Natural killer cell (primary cell): ENCODE measurements around the gene SELE. TPM values are rescaled to one million over a fixed set of nuclear protein-coding genes. Genes with fewer than 3 reads are reported as not detected.

ENCODE experiments used
- ATAC-seq, 3 donors: fragments of 150-1000 bp in 2 of 3; fragments of 200-7000 bp in 1 of 3; cut with Tn5 transposase; 1 replicate in 1 of 3; 2 replicates in 2 of 3; pipeline ENCODE4 v1.10.0; 2021; ENCODE audit warnings: mild to moderate bottlenecking in 2 of 3, moderate library complexity in 2 of 3
- DNase-seq, 2 donors: peaks; one replicate each; pipeline versions ENCODE4 v3.0.0 to v3.0.0-alpha.2; 2013 to 2021; ENCODE audit warnings: mixed read lengths in 1 of 2
- H3K27ac ChIP-seq: one replicate; pipeline ENCODE4 v1.5.1; 2013; ENCODE audit warnings: mild to moderate bottlenecking, low read length
- H3K27me3 ChIP-seq: one replicate; pipeline ENCODE4 v1.6.1; 2013; ENCODE audit warnings: low read length; ENCODE audit not compliant: control insufficient read depth, insufficient read depth
- H3K36me3 ChIP-seq: one replicate; pipeline ENCODE4 v1.6.1; 2013; ENCODE audit warnings: low read length; ENCODE audit not compliant: control insufficient read depth, insufficient read depth
- H3K4me1 ChIP-seq: one replicate; pipeline ENCODE4 v1.6.1; 2013; ENCODE audit warnings: low read length; ENCODE audit not compliant: control insufficient read depth, insufficient read depth
- H3K4me3 ChIP-seq: one replicate; pipeline ENCODE4 v1.5.1; 2013; ENCODE audit warnings: low read length
- H3K9me3 ChIP-seq: one replicate; pipeline ENCODE4 v1.6.1; 2013; ENCODE audit warnings: low read length; ENCODE audit not compliant: control insufficient read depth, insufficient read depth
- H3K27ac Mint-ChIP-seq, 2 donors: one replicate each; pipeline ENCODE4 v1.8.0; 2022; ENCODE audit warnings: mild to moderate bottlenecking in 2 of 2, mixed read lengths in 2 of 2, moderate library complexity in 1 of 2
- H3K27me3 Mint-ChIP-seq, 2 donors: one replicate each; pipeline ENCODE4 v1.8.0; 2022; ENCODE audit warnings: low read depth in 2 of 2, mixed read lengths in 2 of 2
- H3K36me3 Mint-ChIP-seq: one replicate; pipeline ENCODE4 v1.8.0; 2022; ENCODE audit warnings: mixed read lengths
- H3K4me1 Mint-ChIP-seq, 2 donors: one replicate each; pipeline ENCODE4 v1.8.0; 2022; ENCODE audit warnings: mixed read lengths in 2 of 2
- H3K4me3 Mint-ChIP-seq: one replicate; pipeline ENCODE4 v1.8.0; 2022; ENCODE audit warnings: mild to moderate bottlenecking, moderate library complexity, mixed read lengths
- H3K9me3 Mint-ChIP-seq, 2 donors: one replicate each; pipeline ENCODE4 v1.8.0; 2022; ENCODE audit warnings: mixed read lengths in 2 of 2
- WGBS: methylation state at CpG from one replicate; pipeline ENCODE4 v1.1.7; 2013; ENCODE audit warnings: missing lambda C conversion rate; ENCODE audit not compliant: insufficient coverage; 5-methylcytosine and 5-hydroxymethylcytosine counted together
- intact Hi-C: fragments of 100-400 bp; cut with micrococcal nuclease; formaldehyde crosslinking; loops from one replicate; pipeline ENCODE4 v1.14.2; 2022
- total RNA-seq, 4 donors: library from RNA; stranded (reverse); fragments of 120-200 nt in 1 of 4; gene quantifications; one replicate each; pipeline versions ENCODE4 v1.2.3 to v1.2.4, GENCODE V29; 2013 to 2022
- TF ChIP-seq, protein P1 (sequence below): fragments of 200-600 bp; IDR thresholded peaks from one replicate; pipeline ENCODE4 v1.8.0; 2022; ENCODE audit warnings: antibody characterized with exemption

Gene SELE
- total RNA-seq, 3 donors from 2014 or later (not counting 1 experiment from before 2014, with no cell fraction given) = not detected

DNA sequence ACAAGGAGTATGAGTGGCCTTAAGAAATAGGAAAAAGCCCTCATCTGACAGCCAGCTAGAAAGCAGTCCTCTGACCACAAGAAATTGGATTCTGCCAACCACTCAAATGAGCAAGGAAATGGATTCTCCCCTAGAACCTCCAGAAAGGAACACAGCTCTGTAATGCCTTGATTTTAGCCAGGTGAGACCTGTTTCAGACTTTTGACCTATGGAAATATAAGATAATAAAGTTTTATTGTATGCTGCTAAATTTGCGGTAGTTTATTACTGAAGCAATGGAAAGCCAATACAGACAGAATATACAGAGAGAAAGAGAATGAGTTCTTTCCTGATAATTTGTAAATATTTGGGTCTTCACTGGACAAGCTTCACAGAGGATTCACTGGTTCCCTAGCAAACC lies 28.8 kb upstream of the SELE start:
- 92% methylated on average over 1 of the region's 1 CpG for WGBS
- intact Hi-C loops = no loop called here

DNA sequence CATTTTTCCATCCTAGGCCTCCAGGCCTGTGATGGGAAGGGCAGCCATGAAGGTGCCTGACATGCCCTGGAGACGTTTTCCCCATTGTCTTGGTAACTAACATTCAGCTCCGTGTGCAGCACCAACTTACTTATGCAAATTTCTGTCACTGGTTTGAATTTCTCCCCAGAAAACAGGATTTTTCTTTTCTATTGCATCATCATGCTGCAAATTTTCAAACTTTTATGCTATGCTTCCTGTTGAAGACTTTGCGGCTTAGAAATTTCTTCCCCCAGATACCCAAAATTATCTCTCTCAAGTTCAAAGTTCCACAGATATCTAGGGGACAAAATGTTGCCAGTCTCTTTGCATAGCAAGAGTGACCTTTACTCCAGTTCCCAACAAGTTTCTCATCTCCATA lies 25.2 kb upstream of the SELE start:
- Mint-ChIP-seq H3K9me3 (no peaks in the 10 kb centered on the region), H3K27me3 (peaks cover 0 to 8% of the 10 kb centered on the region in 2 donors), H3K4me1 (no peaks in the 10 kb centered on the region), H3K27ac (no peak overlapping the region), H3K36me3 (no peaks in the 10 kb centered on the region), H3K4me3 (no peak overlapping the region)
- H3K36me3 ChIP-seq = no peaks in the 10 kb centered on the region
- WGBS = 89% methylated on average over 3 of the region's 3 CpGs
- peaks cover 5% of the 10 kb centered on the region for H3K27me3 ChIP-seq
- DNase-seq (no peak), ATAC-seq (no peak)
- no peaks in the 10 kb centered on the region for H3K9me3 ChIP-seq
- H3K4me1 ChIP-seq = no peaks in the 10 kb centered on the region
- H3K27ac ChIP-seq = no peak overlapping the region
- intact Hi-C loops = no loop called here
- TF ChIP-seq, protein P1, sequence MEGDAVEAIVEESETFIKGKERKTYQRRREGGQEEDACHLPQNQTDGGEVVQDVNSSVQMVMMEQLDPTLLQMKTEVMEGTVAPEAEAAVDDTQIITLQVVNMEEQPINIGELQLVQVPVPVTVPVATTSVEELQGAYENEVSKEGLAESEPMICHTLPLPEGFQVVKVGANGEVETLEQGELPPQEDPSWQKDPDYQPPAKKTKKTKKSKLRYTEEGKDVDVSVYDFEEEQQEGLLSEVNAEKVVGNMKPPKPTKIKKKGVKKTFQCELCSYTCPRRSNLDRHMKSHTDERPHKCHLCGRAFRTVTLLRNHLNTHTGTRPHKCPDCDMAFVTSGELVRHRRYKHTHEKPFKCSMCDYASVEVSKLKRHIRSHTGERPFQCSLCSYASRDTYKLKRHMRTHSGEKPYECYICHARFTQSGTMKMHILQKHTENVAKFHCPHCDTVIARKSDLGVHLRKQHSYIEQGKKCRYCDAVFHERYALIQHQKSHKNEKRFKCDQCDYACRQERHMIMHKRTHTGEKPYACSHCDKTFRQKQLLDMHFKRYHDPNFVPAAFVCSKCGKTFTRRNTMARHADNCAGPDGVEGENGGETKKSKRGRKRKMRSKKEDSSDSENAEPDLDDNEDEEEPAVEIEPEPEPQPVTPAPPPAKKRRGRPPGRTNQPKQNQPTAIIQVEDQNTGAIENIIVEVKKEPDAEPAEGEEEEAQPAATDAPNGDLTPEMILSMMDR = no peak
- no peak overlapping the region for H3K4me3 ChIP-seq

More for the DNA sequence above, 28.8 kb upstream of the SELE start:
- Mint-ChIP-seq H3K27me3 (peaks cover 4 to 11% of the 10 kb centered on the region in 2 donors), H3K4me1 (no peaks in the 10 kb centered on the region), H3K9me3 (no peaks in the 10 kb centered on the region), H3K36me3 (no peaks in the 10 kb centered on the region), H3K27ac (no peak overlapping the region), H3K4me3 (no peak overlapping the region)
- Histone ChIP-seq H3K9me3 (no peaks in the 10 kb centered on the region), H3K36me3 (no peaks in the 10 kb centered on the region), H3K27ac (no peak overlapping the region), H3K4me3 (no peak overlapping the region), H3K4me1 (no peaks in the 10 kb centered on the region), H3K27me3 (peaks cover 5% of the 10 kb centered on the region)
- ATAC-seq (no peak), DNase-seq (no peak)
- TF ChIP-seq, protein P1 = no peak

DNA sequence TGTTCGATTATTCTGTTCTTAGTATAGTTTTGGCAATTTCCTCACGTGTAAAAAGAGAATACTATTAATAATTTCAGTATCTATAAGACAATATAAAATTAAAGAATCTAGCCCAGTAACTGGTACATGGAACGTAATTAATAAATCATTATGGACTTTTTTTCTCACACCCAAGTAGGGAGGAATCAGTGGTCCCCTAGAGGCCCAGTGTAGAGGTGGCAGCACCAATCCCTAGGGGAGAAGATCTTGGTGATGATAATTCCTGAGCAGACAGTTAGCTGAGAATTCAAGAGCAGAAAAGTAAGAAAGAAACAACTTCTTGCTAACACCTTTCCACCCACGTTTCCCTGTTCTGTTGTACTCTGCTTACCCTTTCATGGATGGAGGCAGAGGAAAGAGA lies 19.7 kb upstream of the SELE start:
- intact Hi-C loops = no loop called here
- Histone ChIP-seq H3K9me3 (no peaks in the 10 kb centered on the region), H3K4me1 (no peaks in the 10 kb centered on the region), H3K27me3 (no peaks in the 10 kb centered on the region), H3K27ac (no peak overlapping the region), H3K4me3 (no peak overlapping the region), H3K36me3 (no peaks in the 10 kb centered on the region)
- Mint-ChIP-seq H3K27ac (no peak overlapping the region), H3K4me3 (no peak overlapping the region), H3K36me3 (no peaks in the 10 kb centered on the region), H3K9me3 (no peaks in the 10 kb centered on the region), H3K4me1 (no peaks in the 10 kb centered on the region), H3K27me3 (peaks cover 10 to 13% of the 10 kb centered on the region in 2 donors)
- TF ChIP-seq, protein P1 = no peak
- no peak for ATAC-seq
- 58% methylated on average over 1 of the region's 4 CpGs for WGBS
- DNase-seq = no peak

DNA sequence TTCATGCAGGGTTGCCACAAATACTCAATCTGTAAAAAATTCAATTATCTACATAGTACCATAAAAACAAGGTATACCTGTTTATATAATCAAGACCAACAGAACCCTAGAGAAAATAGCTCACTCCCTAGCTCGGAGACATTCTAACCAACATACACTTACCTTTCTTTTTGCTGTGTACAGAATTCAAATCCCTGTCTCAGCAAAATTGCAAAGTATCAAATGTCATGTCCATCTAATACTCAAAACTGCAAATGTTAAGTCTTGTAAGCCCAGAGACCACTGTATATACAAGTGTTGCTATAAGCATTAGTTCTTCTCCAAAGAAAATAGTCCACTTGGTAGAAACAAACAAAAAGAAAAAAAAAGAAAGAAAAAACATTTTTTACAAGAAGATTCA lies 16.2 kb upstream of the SELE start:
- TF ChIP-seq, protein P1 = no peak
- Histone ChIP-seq H3K36me3 (no peaks in the 10 kb centered on the region), H3K27ac (no peak overlapping the region), H3K27me3 (no peaks in the 10 kb centered on the region), H3K4me1 (no peaks in the 10 kb centered on the region), H3K9me3 (no peaks in the 10 kb centered on the region), H3K4me3 (no peak overlapping the region)
- peaks cover 11 to 13% of the 10 kb centered on the region in 2 donors for H3K27me3 Mint-ChIP-seq
- no peak overlapping the region for H3K4me3 Mint-ChIP-seq
- no peak for DNase-seq
- ATAC-seq = no peak
- H3K9me3 Mint-ChIP-seq = no peaks in the 10 kb centered on the region
- WGBS = 92% methylated on average over 1 of the region's 1 CpG
- intact Hi-C loops = no loop called here
- no peaks in the 10 kb centered on the region for H3K36me3 Mint-ChIP-seq
- H3K4me1 Mint-ChIP-seq = no peaks in the 10 kb centered on the region
- no peak overlapping the region for H3K27ac Mint-ChIP-seq
